ENCODE results near the gene FOXD1.

The FOXD1 gene

GRCh38 chr5:73450137-73450536 lies 1.6 kb upstream of the FOXD1 start:
- no peaks in the 10 kb centered on the region for H3K9me3 Mint-ChIP-seq
- DNase-seq = no peak
- peaks cover 19% of the 10 kb centered on the region for H3K4me1 Mint-ChIP-seq (ENCODE audit: low read depth)
- H3K27me3 Mint-ChIP-seq = peaks cover 82% of the 10 kb centered on the region
- no peak overlapping the region for H3K27ac Mint-ChIP-seq
- no peaks in the 10 kb centered on the region for H3K36me3 Mint-ChIP-seq (ENCODE audit: low read depth)
- H3K4me3 Mint-ChIP-seq = no peak overlapping the region

GRCh38 chr5:73447530-73448462 lies 781 bp downstream of the FOXD1 start:
- H3K27me3 Mint-ChIP-seq = peaks cover 83% of the 10 kb centered on the region
- peaks cover 19% of the 10 kb centered on the region for H3K4me1 Mint-ChIP-seq (ENCODE audit: low read depth)
- H3K27ac Mint-ChIP-seq = peak overlapping the region; percentile 82
- DNase-seq = peak; percentile 73
- H3K9me3 Mint-ChIP-seq = no peaks in the 10 kb centered on the region
- H3K4me3 Mint-ChIP-seq = peak overlapping the region; percentile 78
- H3K36me3 Mint-ChIP-seq (ENCODE audit: low read depth) = no peaks in the 10 kb centered on the region

GRCh38 chr5:73446631-73447529 lies 1.7 kb downstream of the FOXD1 start:
- H3K4me1 Mint-ChIP-seq (ENCODE audit: low read depth) = peaks cover 19% of the 10 kb centered on the region
- peaks cover 83% of the 10 kb centered on the region for H3K27me3 Mint-ChIP-seq
- peak overlapping the region; percentile 67 for H3K4me3 Mint-ChIP-seq
- peak overlapping the region; percentile 83 for H3K27ac Mint-ChIP-seq
- no peaks in the 10 kb centered on the region for H3K36me3 Mint-ChIP-seq (ENCODE audit: low read depth)
- no peaks in the 10 kb centered on the region for H3K9me3 Mint-ChIP-seq
- peak; percentile 41 for DNase-seq

- no peaks in the 10 kb centered on the region for H3K36me3 Mint-ChIP-seq (ENCODE audit: low read depth)
- H3K27me3 Mint-ChIP-seq = peaks cover 86% of the 10 kb centered on the region
- H3K4me3 Mint-ChIP-seq = peak overlapping the region; percentile 67
- no peak for DNase-seq
- H3K4me1 Mint-ChIP-seq (ENCODE audit: low read depth) = peaks cover 18% of the 10 kb centered on the region
- H3K9me3 Mint-ChIP-seq = no peaks in the 10 kb centered on the region
- peak overlapping the region; percentile 83 for H3K27ac Mint-ChIP-seq
Observed at GRCh38 chr5:73445665-73446630, 2.6 kb downstream of the FOXD1 start.

GRCh38 chr5:73444499-73445438 lies 3.8 kb downstream of the FOXD1 start:
- H3K36me3 Mint-ChIP-seq (ENCODE audit: low read depth) = no peaks in the 10 kb centered on the region
- H3K27me3 Mint-ChIP-seq = peaks cover 84% of the 10 kb centered on the region
- H3K27ac Mint-ChIP-seq = peak overlapping the region; percentile 58
- no peak for DNase-seq
- H3K9me3 Mint-ChIP-seq = no peaks in the 10 kb centered on the region
- no peak overlapping the region for H3K4me3 Mint-ChIP-seq
- H3K4me1 Mint-ChIP-seq (ENCODE audit: low read depth) = peaks cover 13% of the 10 kb centered on the region

- peak; percentile 37 for DNase-seq
- Mint-ChIP-seq H3K4me1 (ENCODE audit: low read depth) (peaks cover 10% of the 10 kb centered on the region), H3K36me3 (ENCODE audit: low read depth) (no peaks in the 10 kb centered on the region), H3K27me3 (peaks cover 83% of the 10 kb centered on the region), H3K9me3 (no peaks in the 10 kb centered on the region), H3K4me3 (no peak overlapping the region), H3K27ac (peak overlapping the region; percentile 40)
Observed at GRCh38 chr5:73443829-73444498, 4.6 kb downstream of the FOXD1 start.

GRCh38 chr5:73442996-73443627 lies 5.5 kb downstream of the FOXD1 start:
- H3K9me3 Mint-ChIP-seq = no peaks in the 10 kb centered on the region
- no peak overlapping the region for H3K4me3 Mint-ChIP-seq
- peaks cover 6% of the 10 kb centered on the region for H3K4me1 Mint-ChIP-seq (ENCODE audit: low read depth)
- no peaks in the 10 kb centered on the region for H3K36me3 Mint-ChIP-seq (ENCODE audit: low read depth)
- peaks cover 85% of the 10 kb centered on the region for H3K27me3 Mint-ChIP-seq
- DNase-seq = no peak
- H3K27ac Mint-ChIP-seq = no peak overlapping the region

GRCh38 chr5:73442231-73442811 lies 6.3 kb downstream of the FOXD1 start:
- Mint-ChIP-seq H3K9me3 (no peaks in the 10 kb centered on the region), H3K27ac (no peak overlapping the region), H3K27me3 (peaks cover 87% of the 10 kb centered on the region), H3K4me1 (ENCODE audit: low read depth) (peaks cover 11% of the 10 kb centered on the region), H3K36me3 (ENCODE audit: low read depth) (no peaks in the 10 kb centered on the region), H3K4me3 (no peak overlapping the region)
- DNase-seq = no peak

- Mint-ChIP-seq H3K27ac (no peak overlapping the region), H3K27me3 (peaks cover 87% of the 10 kb centered on the region), H3K4me1 (ENCODE audit: low read depth) (peaks cover 11% of the 10 kb centered on the region), H3K36me3 (ENCODE audit: low read depth) (no peaks in the 10 kb centered on the region), H3K4me3 (no peak overlapping the region), H3K9me3 (no peaks in the 10 kb centered on the region)
- DNase-seq = no peak
Observed at GRCh38 chr5:73441378-73441777, 7.2 kb downstream of the FOXD1 start.

GRCh38 chr5:73440262-73440661 lies 8.3 kb downstream of the FOXD1 start:
- Mint-ChIP-seq H3K36me3 (ENCODE audit: low read depth) (no peaks in the 10 kb centered on the region), H3K4me3 (no peak overlapping the region), H3K4me1 (ENCODE audit: low read depth) (peaks cover 13% of the 10 kb centered on the region), H3K27me3 (peaks cover 91% of the 10 kb centered on the region), H3K27ac (no peak overlapping the region), H3K9me3 (no peaks in the 10 kb centered on the region)
- no peak for DNase-seq

GRCh38 chr5:73438645-73439470 lies 9.7 kb downstream of the FOXD1 start:
- no peaks in the 10 kb centered on the region for H3K36me3 Mint-ChIP-seq (ENCODE audit: low read depth)
- H3K9me3 Mint-ChIP-seq = no peaks in the 10 kb centered on the region
- peaks cover 13% of the 10 kb centered on the region for H3K4me1 Mint-ChIP-seq (ENCODE audit: low read depth)
- no peak overlapping the region for H3K27ac Mint-ChIP-seq
- no peak overlapping the region for H3K4me3 Mint-ChIP-seq
- no peak for DNase-seq
- H3K27me3 Mint-ChIP-seq = peaks cover 89% of the 10 kb centered on the region

Data from activated T-cell treated with anti-CD3 and anti-CD28 coated beads, Interleukin-2, amount 50 U/mL, for 24 hours (primary cell).